ENCODE measurements around the gene SLCO2B1. TPM values are rescaled to one million over a fixed set of nuclear protein-coding genes. Genes with fewer than 3 reads are reported as not detected.

SLCO2B1 gene
- polyA plus RNA-seq, 3 donors = 15.2 to 23.4 (median 16.5) TPM

- WGBS, 3 donors = 79 to 85% (median 84%) methylated on average over 9 of the region's 9 CpGs
- H3K27ac ChIP-seq (ENCODE audit: low read depth, low read length) = no peak overlapping the region
Measured at GRCh38 chr11:75238595-75239440, 87.9 kb downstream of the SLCO2B1 start.

DNA sequence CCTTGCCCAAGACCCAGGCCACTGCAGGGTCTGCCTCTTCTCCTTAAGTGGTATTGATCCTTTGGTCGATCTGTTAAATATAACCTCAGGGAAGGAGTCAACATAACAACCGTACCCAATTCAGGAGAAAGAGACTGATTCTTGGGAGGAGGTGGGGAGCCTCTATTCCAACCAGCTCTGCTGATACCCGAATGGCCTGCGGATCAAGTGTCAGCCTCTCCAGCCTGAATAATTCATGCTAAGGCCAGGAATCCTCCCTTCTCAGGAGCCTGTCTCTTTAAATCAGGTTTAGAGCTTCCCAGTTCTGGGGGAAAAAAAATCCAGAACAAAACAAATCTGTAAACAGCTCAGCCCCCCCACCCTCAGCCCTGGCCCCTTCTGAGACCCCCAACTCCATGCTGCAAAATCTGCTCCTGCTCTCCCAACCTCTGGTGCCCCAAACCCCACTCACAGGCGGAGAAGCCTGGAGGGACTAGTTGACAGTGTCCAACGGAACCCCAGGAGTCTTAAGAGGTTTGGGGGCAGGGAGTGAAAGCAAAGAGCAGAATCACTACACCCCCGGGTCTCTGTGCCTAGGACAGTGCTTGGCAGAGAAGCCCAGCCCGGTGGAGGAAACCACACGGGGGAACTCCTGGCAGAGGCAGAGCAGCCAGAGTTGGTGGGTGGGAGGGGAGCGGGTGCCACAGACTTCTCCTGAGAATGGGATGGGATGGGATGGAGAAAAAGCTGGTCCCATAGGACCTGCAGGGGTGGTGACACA, 88.8 kb downstream of the SLCO2B1 start:
- WGBS, 3 donors = 58 to 74% (median 58%) methylated on average over 10 of the region's 10 CpGs
- H3K27ac ChIP-seq (ENCODE audit: low read depth, low read length) = no peak overlapping the region

- H3K27ac ChIP-seq (ENCODE audit: low read depth, low read length) = no peak within 1 kb of the TSS
- WGBS, 3 donors = 3 to 14% (median 3%) methylated on average over 20 to 58 of the region's 58 CpGs
Measured at GRCh38 chr11:75240311-75241035, 89.6 kb downstream of the SLCO2B1 start, which contains the start of gene TPBGL. Gene TPBGL (plus strand): TSS chr11:75240774. CDS start chr11:75241050, 276 bp downstream.

DNA sequence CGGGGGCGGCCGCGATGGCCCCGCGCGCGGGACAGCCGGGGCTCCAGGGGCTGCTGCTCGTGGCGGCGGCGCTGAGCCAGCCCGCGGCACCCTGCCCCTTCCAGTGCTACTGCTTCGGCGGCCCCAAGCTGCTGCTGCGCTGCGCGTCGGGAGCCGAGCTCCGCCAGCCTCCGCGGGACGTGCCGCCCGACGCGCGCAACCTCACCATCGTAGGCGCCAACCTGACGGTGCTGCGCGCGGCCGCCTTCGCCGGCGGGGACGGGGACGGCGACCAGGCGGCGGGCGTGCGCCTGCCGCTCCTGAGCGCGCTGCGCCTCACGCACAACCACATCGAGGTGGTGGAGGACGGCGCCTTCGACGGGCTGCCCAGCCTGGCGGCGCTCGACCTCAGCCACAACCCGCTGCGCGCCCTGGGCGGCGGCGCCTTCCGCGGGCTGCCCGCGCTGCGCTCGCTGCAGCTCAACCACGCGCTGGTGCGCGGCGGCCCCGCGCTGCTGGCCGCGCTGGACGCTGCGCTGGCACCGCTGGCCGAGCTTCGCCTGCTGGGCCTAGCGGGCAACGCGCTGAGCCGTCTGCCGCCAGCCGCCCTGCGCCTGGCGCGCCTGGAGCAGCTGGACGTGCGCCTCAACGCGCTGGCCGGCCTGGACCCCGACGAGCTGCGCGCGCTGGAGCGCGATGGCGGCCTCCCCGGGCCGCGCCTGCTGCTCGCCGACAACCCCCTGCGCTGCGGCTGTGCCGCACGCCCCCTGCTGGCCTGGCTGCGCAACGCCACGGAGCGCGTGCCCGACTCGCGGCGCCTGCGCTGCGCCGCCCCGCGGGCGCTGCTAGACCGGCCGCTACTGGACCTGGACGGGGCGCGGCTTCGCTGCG, 90.4 kb downstream of the SLCO2B1 start:
- WGBS, 3 donors = 0 to 2% (median 0%) methylated on average over 86 to 140 of the region's 140 CpGs
- no peak overlapping the region for H3K27ac ChIP-seq (ENCODE audit: low read depth, low read length)

DNA sequence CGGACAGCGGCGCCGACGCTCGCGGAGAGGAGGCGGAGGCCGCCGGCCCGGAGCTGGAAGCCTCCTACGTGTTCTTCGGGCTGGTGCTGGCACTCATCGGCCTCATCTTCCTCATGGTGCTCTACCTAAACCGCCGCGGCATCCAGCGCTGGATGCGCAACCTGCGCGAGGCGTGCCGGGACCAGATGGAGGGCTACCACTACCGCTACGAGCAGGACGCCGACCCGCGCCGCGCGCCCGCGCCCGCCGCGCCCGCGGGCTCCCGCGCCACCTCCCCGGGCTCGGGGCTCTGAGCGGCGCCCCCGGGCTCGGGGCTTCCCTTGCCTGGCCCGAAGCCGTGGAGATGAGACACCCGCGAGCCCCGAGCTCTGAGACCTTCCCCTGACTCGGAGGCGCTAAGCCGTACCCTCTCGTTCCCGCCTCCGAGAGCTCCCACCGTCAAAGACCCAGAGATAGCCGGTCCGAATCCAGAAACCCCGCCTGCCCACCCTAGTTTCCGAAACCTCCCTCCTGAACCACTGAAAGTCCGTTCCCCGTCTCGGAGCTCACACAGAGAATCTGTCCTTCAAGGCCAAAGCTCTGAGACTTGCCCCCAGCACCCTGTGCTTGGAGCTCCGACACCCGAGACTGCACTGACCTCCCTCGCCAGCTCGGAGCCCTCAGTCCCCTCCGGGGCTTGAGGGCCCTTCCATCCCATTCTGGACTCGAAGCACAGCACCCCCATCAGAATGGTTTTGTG, 91.2 kb downstream of the SLCO2B1 start:
- H3K27ac ChIP-seq (ENCODE audit: low read depth, low read length) = no peak overlapping the region
- 7 to 11% (median 7%) methylated on average over 56 to 72 of the region's 72 CpGs for WGBS, 3 donors

DNA sequence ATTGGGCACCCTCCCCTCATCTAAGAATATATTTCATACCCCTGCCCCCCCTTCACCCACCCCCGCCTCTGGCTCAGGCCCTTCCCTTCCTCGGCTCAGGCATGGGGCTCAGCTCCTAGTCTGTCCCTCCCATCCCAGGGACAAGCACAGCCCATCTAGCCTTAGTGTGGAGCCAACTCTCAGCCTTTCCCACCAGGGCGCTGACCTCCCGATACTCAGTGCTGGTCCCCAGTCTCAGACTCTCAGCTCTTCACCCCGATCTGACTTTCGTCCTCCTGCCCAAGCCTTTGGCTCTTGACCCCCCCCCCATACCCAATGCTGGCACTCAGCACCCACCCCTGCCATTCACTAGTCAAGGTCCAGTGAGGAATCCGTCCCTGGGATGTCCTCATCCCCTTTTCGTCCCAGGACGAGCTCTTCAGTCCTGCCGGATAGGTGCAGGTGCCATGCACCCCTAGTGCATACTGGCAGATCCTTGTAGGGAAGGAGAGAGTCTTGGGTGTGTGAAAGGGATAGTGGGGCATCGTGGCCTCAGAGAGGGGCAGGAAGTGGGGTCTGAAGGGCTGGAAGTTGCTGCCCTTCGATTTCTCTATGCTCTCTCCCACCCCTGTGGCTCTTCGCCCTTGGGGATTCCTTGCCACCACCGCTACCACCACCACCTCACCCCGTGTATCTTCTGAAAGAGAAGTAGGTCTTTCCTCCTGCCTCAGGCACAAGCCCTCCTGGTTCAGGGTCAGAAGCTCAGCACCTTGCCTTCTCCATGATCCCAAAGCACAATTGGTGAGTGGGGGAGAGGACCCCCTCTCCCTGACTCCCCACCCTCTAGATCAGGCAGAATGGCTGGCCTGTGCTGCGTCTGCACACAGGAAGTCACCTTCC, 92.1 kb downstream of the SLCO2B1 start:
- 81 to 86% (median 81%) methylated on average over 16 of the region's 16 CpGs for WGBS, 3 donors
- no peak overlapping the region for H3K27ac ChIP-seq (ENCODE audit: low read depth, low read length)

DNA sequence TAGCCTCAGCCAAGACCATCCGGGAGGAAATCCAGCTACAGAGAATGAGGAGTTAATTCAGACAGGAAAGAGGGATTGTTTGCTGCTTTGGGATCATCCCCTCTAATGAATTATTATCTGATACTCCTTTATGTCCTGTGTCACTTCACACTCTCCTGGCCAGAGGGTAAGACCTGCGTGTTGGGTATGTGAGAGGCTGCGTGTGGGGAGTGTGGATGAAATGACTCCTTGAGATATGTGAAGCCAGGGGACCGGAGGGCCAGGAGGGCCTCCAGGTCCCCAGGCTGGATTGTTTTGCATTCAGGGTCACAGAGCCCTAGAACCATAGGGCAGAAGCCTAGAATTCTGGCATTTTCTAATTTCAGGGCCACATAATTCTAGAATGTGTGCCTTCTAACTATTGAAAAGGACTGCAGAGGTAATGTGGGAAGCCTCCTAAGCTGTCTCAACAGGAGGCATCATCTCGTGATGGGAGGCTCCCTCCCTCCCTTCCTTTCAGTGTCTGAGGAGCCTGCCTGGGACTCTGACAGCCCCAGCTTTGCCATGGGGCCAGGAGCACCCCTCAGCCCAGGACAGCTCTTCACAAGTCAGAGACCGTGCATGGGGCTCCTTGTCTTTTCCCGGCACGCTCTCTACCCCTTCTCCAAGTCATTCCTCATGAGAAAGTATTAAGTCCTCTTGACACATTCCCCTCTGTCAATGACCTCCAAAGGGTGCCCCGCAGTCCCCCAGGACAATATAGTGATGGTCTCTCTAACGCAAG, 93.3 kb downstream of the SLCO2B1 start:
- 81 to 85% (median 81%) methylated on average over 10 of the region's 10 CpGs for WGBS, 3 donors
- H3K27ac ChIP-seq (ENCODE audit: low read depth, low read length) = no peak overlapping the region

DNA sequence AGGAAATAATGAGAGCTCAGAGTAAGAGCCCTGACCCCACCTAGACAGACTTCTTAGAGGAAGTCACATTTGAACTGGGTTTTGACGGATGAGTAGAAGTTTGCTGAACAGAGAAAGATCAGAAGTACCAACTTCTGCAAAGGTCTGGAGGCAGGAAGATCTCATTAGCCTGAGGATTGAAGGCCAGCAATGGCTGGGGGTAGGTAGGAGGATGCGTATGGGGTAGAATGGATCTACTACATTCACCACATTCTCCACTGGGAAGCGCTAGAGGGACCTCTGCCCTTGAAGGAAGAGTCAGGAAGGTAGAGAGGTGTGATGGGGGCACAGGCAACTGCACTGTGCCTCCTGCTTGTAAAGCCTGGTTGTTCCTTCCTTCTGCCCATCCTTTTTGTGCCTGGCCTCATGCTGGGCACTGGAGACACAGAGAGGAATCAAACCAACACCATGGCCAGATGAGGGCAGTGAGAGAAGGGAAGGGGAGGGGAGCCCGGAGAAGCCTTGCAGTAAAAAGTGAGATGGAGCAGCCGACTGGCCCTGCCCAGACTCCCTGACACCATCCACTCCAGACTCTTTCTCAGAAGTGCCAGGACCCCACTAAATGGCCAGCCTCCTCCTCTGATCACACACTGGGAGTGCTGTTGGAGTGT, 94.6 kb downstream of the SLCO2B1 start:
- 73 to 84% (median 84%) methylated on average over 4 to 5 of the region's 5 CpGs for WGBS, 3 donors
- H3K27ac ChIP-seq (ENCODE audit: low read depth, low read length) = no peak overlapping the region

GRCh38 chr11:75246006-75246670, 95.2 kb downstream of the SLCO2B1 start:
- WGBS, 3 donors = 38 to 75% (median 72%) methylated on average over 7 of the region's 7 CpGs
- no peak overlapping the region for H3K27ac ChIP-seq (ENCODE audit: low read depth, low read length)

DNA sequence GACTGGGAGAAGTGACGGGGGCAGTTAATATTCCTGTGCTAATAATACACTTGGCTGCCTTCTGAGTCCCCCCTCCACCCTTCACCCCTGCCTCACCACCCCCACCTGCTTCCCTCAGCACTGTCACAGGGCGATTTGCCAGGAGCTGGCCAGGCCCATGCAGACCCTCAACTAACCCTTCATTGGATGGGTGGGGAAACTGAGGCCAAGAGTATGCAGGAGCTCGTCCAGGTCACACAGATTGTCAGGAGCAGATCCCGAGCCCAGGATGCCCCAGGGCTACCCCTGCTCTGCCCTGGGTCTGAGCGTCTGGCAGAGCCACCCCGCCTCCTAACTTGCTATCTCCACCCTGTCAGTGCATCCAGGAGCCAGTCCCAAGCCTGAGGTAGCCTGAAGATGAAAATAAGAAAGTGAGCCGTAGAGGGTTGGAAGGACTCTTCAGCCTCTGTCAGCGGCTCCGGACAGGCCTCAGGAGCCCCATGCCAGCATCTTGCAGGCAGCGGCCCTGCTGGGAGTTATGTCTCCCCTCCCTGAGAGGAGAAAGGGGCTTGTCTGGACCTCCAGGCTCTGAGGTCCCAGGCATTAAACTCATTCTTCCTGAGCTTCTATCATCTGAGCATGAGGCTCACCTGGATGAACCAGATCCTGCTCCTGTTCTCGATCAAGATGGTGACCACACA, 95.9 kb downstream of the SLCO2B1 start:
- WGBS, 3 donors = 79 to 85% (median 80%) methylated on average over 11 of the region's 11 CpGs

GRCh38 chr11:75248924-75249256, 98.0 kb downstream of the SLCO2B1 start:
- H3K27ac ChIP-seq (ENCODE audit: low read depth, low read length) = no peak overlapping the region
- 35 to 42% (median 41%) methylated on average over 11 of the region's 11 CpGs for WGBS, 3 donors

More for the DNA sequence above, 95.9 kb downstream of the SLCO2B1 start:
- H3K27ac ChIP-seq (ENCODE audit: low read depth, low read length) = no peak overlapping the region

- no peak overlapping the region for H3K27ac ChIP-seq (ENCODE audit: low read depth, low read length)
- WGBS, 3 donors = 37 to 70% (median 62%) methylated on average over 3 of the region's 3 CpGs
Measured at GRCh38 chr11:75249704-75250103, 98.8 kb downstream of the SLCO2B1 start.

DNA sequence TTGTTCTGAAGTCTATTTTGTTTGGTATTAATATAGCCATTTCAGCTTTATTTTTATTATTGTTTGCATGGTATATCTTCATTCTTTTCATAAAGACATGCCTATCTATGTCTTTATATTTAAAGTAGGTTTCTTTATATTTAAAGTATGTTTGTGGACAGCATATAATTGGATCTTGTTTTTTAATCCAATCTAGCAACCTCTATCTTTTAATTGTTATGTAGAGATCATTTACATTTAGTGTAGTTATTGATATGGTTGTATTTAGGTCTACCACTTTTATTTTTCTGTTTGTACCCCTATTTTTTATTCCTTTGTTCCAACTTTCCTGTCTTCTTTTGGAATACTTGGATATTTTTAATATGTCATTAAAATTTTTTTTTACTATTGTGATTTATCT, 103.4 kb downstream of the SLCO2B1 start:
- no peak overlapping the region for H3K27ac ChIP-seq (ENCODE audit: low read depth, low read length)

Measured in adipose tissue (tissue), 3 donors.